Esophagus muscularis mucosa (tissue), 2 donors: Measurements from ENCODE around the gene GPR37L1.
"Not testable (repeated sequence)": the region's sequence is repeated elsewhere in the genome, so short reads cannot be mapped to it uniquely, and the experiment has no call there.

Experiments used
- EP300 ChIP-seq: sonication (generic); formaldehyde crosslinking; IDR thresholded peaks from one replicate; pipeline ENCODE4 v1.6.1; 2017; ENCODE audit warnings: antibody characterized with exemption
- POLR2A ChIP-seq: fragments of 450-650 bp; IDR thresholded peaks from one replicate; pipeline ENCODE4 v1.6.1; 2017; ENCODE audit warnings: antibody characterized with exemption, moderate library complexity, mild to moderate bottlenecking, low read depth

- not testable (repeated sequence) for TF ChIP-seq EP300, POLR2A
Observed at GRCh38 chr1:202145744-202146140, 23.0 kb downstream of the GPR37L1 start.
